WI38 (cell line): Measurements from ENCODE around the gene LINC01488.

Experiments used
- H3K4me3 ChIP-seq: 2 replicates; pipeline ENCODE4 v1.5.1; 2011; ENCODE audit warnings: low read depth, mild to moderate bottlenecking, control low read depth, low read length
- CTCF ChIP-seq: IDR thresholded peaks from 2 replicates; pipeline ENCODE4 v1.5.1; 2012; ENCODE audit warnings: low read depth, mild to moderate bottlenecking, control low read depth, low read length

LINC01488 gene

GRCh38 chr11:69497221-69497787, 15.8 kb downstream of the LINC01488 start:
- H3K4me3 ChIP-seq: no peak overlapping the region
- no peak for TF ChIP-seq CTCF

- no peak overlapping the region for H3K4me3 ChIP-seq
- no peak for TF ChIP-seq CTCF
Measured at GRCh38 chr11:69498614-69499175, 17.2 kb downstream of the LINC01488 start.

- H3K4me3 ChIP-seq: no peak overlapping the region
Measured at GRCh38 chr11:69499186-69499917, 17.9 kb downstream of the LINC01488 start.

GRCh38 chr11:69499918-69500284, 18.4 kb downstream of the LINC01488 start:
- no peak for TF ChIP-seq CTCF
- no peak overlapping the region for H3K4me3 ChIP-seq

More at GRCh38 chr11:69499186-69499917, 17.9 kb downstream of the LINC01488 start:
- TF ChIP-seq CTCF: no peak

- H3K4me3 ChIP-seq: no peak overlapping the region
- no peak for TF ChIP-seq CTCF
Measured at GRCh38 chr11:69500285-69501120, 19.0 kb downstream of the LINC01488 start.

GRCh38 chr11:69501121-69501489, 19.6 kb downstream of the LINC01488 start:
- TF ChIP-seq CTCF: no peak
- no peak overlapping the region for H3K4me3 ChIP-seq
